ENCODE data around the gene STRA8.
"Not testable (repeated sequence)": the region's sequence is repeated elsewhere in the genome, so short reads cannot be mapped to it uniquely, and the experiment has no call there.

The STRA8 gene

GRCh38 chr7:135208102-135208793 is 25.4 kb upstream of the STRA8 start:
- TF ChIP-seq CTCF (IDR thresholded peaks at IDR 0.05; ENCODE audit: control insufficient read depth, extremely low read depth, insufficient read depth) = no peak
- no peak for DNase-seq (ENCODE audit: low read depth)
- H3K4me3 ChIP-seq (ENCODE audit: low read depth, low read length) = no peak overlapping the region

- DNase-seq (ENCODE audit: low read depth) = no peak
- TF ChIP-seq CTCF (IDR thresholded peaks at IDR 0.05; ENCODE audit: control insufficient read depth, extremely low read depth, insufficient read depth) = no peak
- no peak overlapping the region for H3K4me3 ChIP-seq (ENCODE audit: low read depth, low read length)
Measured at GRCh38 chr7:135209225-135209834, 24.3 kb upstream of the STRA8 start.

- no peak for TF ChIP-seq CTCF (IDR thresholded peaks at IDR 0.05; ENCODE audit: control insufficient read depth, extremely low read depth, insufficient read depth)
- H3K4me3 ChIP-seq (ENCODE audit: low read depth, low read length) = peak overlapping the region; percentile 79
- no peak for DNase-seq (ENCODE audit: low read depth)
Measured at GRCh38 chr7:135210888-135211178, 22.8 kb upstream of the STRA8 start.

GRCh38 chr7:135211179-135211945 is 22.3 kb upstream of the STRA8 start, which contains the start of gene WDR91:
TSS of gene WDR91 (minus strand) at chr7:135211526. CDS start at chr7:135211502, 24 bp downstream.
- no peak for TF ChIP-seq CTCF (IDR thresholded peaks at IDR 0.05; ENCODE audit: control insufficient read depth, extremely low read depth, insufficient read depth)
- peak within 1 kb of the TSS; percentile 79 for H3K4me3 ChIP-seq (ENCODE audit: low read depth, low read length)
- DNase-seq (ENCODE audit: low read depth) = peak; percentile 52

GRCh38 chr7:135211946-135212685 is 21.5 kb upstream of the STRA8 start:
- peak overlapping the region; percentile 79 for H3K4me3 ChIP-seq (ENCODE audit: low read depth, low read length)
- not testable (repeated sequence) for DNase-seq (ENCODE audit: low read depth)

GRCh38 chr7:135213831-135214230 is 19.8 kb upstream of the STRA8 start:
- no peak for DNase-seq (ENCODE audit: low read depth)

More at GRCh38 chr7:135213831-135214230, 19.8 kb upstream of the STRA8 start:
- TF ChIP-seq CTCF (IDR thresholded peaks at IDR 0.05; ENCODE audit: control insufficient read depth, extremely low read depth, insufficient read depth) = no peak
- H3K4me3 ChIP-seq (ENCODE audit: low read depth, low read length) = no peak overlapping the region
